H9 (cell line): ENCODE data around the gene CREB3L2. TPM values are rescaled to one million over a fixed set of nuclear protein-coding genes. Genes with fewer than 3 reads are reported as not detected.

Experiments used
- DNase-seq: peaks from one replicate; pipeline ENCODE4 v3.0.0-alpha.2; 2017
- H2AFZ ChIP-seq: one replicate; pipeline ENCODE4 v1.6.1; 2013; ENCODE audit warnings: mild to moderate bottlenecking, low read length, control low read depth, moderate library complexity
- H2AK5ac ChIP-seq: 2 replicates; pipeline ENCODE4 v1.6.1; 2013; ENCODE audit warnings: low read length, control low read depth, mixed read lengths; ENCODE audit not compliant: insufficient read length
- H2BK120ac ChIP-seq: one replicate; pipeline ENCODE4 v1.6.1; 2013; ENCODE audit warnings: low read depth, mild to moderate bottlenecking, low read length, control low read depth, inconsistent platforms; ENCODE audit not compliant: poor library complexity, severe bottlenecking
- H2BK12ac ChIP-seq: 2 replicates; pipeline ENCODE4 v1.6.1; 2013; ENCODE audit warnings: low read length, control low read depth, mixed read lengths, low read depth; ENCODE audit not compliant: insufficient read length
- H2BK15ac ChIP-seq: 2 replicates; pipeline ENCODE4 v1.6.1; 2013; ENCODE audit warnings: low read depth, low read length, control low read depth
- H2BK20ac ChIP-seq: one replicate; pipeline ENCODE4 v1.6.1; 2013; ENCODE audit warnings: low read depth, mild to moderate bottlenecking, low read length, control low read depth, inconsistent platforms; ENCODE audit not compliant: poor library complexity, severe bottlenecking
- H2BK5ac ChIP-seq: 2 replicates; pipeline ENCODE4 v1.6.1; 2013; ENCODE audit warnings: low read length, control low read depth, mixed read lengths; ENCODE audit not compliant: insufficient read length
- H3K14ac ChIP-seq: 2 replicates; pipeline ENCODE4 v1.6.1; 2013; ENCODE audit warnings: low read length, control low read depth; ENCODE audit not compliant: insufficient read depth
- H3K18ac ChIP-seq: 2 replicates; pipeline ENCODE4 v1.6.1; 2013; ENCODE audit warnings: low read depth, mild to moderate bottlenecking, mixed read lengths, low read length, control low read depth; ENCODE audit not compliant: insufficient read length
- H3K23ac ChIP-seq: 2 replicates; pipeline ENCODE4 v1.6.1; 2013; ENCODE audit warnings: low read length, control low read depth, mixed read lengths, low read depth; ENCODE audit not compliant: insufficient read length
- H3K23me2 ChIP-seq: 2 replicates; pipeline ENCODE4 v1.6.1; 2013; ENCODE audit warnings: low read depth, mild to moderate bottlenecking, mixed read lengths, low read length, control low read depth; ENCODE audit not compliant: insufficient read length, poor library complexity, severe bottlenecking
- H3K27ac ChIP-seq: 2 replicates; pipeline ENCODE4 v1.5.1; 2013; ENCODE audit warnings: low read length, control low read depth, mixed read lengths, low read depth; ENCODE audit not compliant: insufficient read length
- H3K27me3 ChIP-seq: 2 replicates; pipeline ENCODE4 v1.6.1; 2013; ENCODE audit warnings: low read length, control low read depth, inconsistent platforms; ENCODE audit not compliant: insufficient read depth
- H3K4ac ChIP-seq: 2 replicates; pipeline ENCODE4 v1.6.1; 2013; ENCODE audit warnings: low read depth, mild to moderate bottlenecking, control low read depth, inconsistent platforms, low read length, moderate library complexity
- H3K4me1 ChIP-seq: 2 replicates; pipeline ENCODE4 v1.6.1; 2013; ENCODE audit warnings: low read length, control low read depth, inconsistent platforms; ENCODE audit not compliant: insufficient read depth
- H3K4me2 ChIP-seq: 2 replicates; pipeline ENCODE4 v1.6.1; 2013; ENCODE audit warnings: low read length, control low read depth, mixed read lengths; ENCODE audit not compliant: insufficient read length, insufficient read depth
- H3K56ac ChIP-seq: 2 replicates; pipeline ENCODE4 v1.6.1; 2013; ENCODE audit warnings: low read depth, mild to moderate bottlenecking, mixed read lengths, low read length, control low read depth; ENCODE audit not compliant: insufficient read length
- H3K79me1 ChIP-seq: 2 replicates; pipeline ENCODE4 v1.6.1; 2013; ENCODE audit warnings: low read depth, mild to moderate bottlenecking, moderate library complexity, low read length, control low read depth, inconsistent platforms; ENCODE audit not compliant: insufficient read depth, poor library complexity, severe bottlenecking
- H3K79me2 ChIP-seq: 2 replicates; pipeline ENCODE4 v1.6.1; 2013; ENCODE audit warnings: low read length, control low read depth, inconsistent platforms; ENCODE audit not compliant: insufficient read depth
- H3K9ac ChIP-seq: 2 replicates; pipeline ENCODE4 v1.6.1; 2013; ENCODE audit warnings: low read length, control low read depth, mixed read lengths; ENCODE audit not compliant: insufficient read length; ENCODE audit errors: extremely low read depth
- H3K9me3 ChIP-seq: one replicate; pipeline ENCODE4 v1.6.1; 2013; ENCODE audit warnings: low read depth, low read length, inconsistent platforms; ENCODE audit not compliant: control insufficient read depth
- H3T11ph ChIP-seq: one replicate; pipeline ENCODE4 v1.6.1; 2013; ENCODE audit warnings: mild to moderate bottlenecking, low read length, control low read depth, inconsistent platforms
- H4K20me1 ChIP-seq: one replicate; pipeline ENCODE4 v1.6.1; 2013; ENCODE audit not compliant: control insufficient read depth, insufficient read length, insufficient read depth
- H4K5ac ChIP-seq: 2 replicates; pipeline ENCODE4 v1.6.1; 2013; ENCODE audit warnings: low read depth, mild to moderate bottlenecking, mixed read lengths, low read length, control low read depth; ENCODE audit not compliant: insufficient read length
- H4K8ac ChIP-seq: replicated peaks from 2 replicates; pipeline ENCODE4 v1.6.1; 2013; ENCODE audit warnings: low read length, control low read depth, mixed read lengths, low read depth; ENCODE audit not compliant: insufficient read length
- H4K91ac ChIP-seq: 2 replicates; pipeline ENCODE4 v1.6.1; 2013; ENCODE audit warnings: low read depth, mild to moderate bottlenecking, moderate library complexity, mixed read lengths, low read length, control low read depth; ENCODE audit not compliant: insufficient read length
- H3K27ac Mint-ChIP-seq, 3 experiments: 2 replicates in 2 of 3; 3 replicates in 1 of 3; pipeline ENCODE4 v1.8.0; 2020 to 2021; ENCODE audit warnings: mixed read lengths in 3 of 3, mild to moderate bottlenecking in 1 of 3, moderate library complexity in 1 of 3
- H3K27me3 Mint-ChIP-seq: 2 replicates; pipeline ENCODE4 v1.8.0; 2021; ENCODE audit warnings: low read depth, mild to moderate bottlenecking, moderate library complexity, mixed read lengths
- H3K36me3 Mint-ChIP-seq, 3 experiments: 2 replicates in 2 of 3; 3 replicates in 1 of 3; pipeline ENCODE4 v1.8.0; 2020 to 2021; ENCODE audit warnings: low read depth in 3 of 3, mixed read lengths in 3 of 3; ENCODE audit not compliant: insufficient read depth in 1 of 3
- H3K4me1 Mint-ChIP-seq, 2 experiments: 2 replicates each; pipeline ENCODE4 v1.8.0; 2020; ENCODE audit warnings: mixed read lengths in 2 of 2
- H3K4me3 Mint-ChIP-seq, 2 experiments: 2 replicates in 1 of 2; 3 replicates in 1 of 2; pipeline ENCODE4 v1.8.0; 2020 to 2021; ENCODE audit warnings: mild to moderate bottlenecking in 2 of 2, mixed read lengths in 2 of 2, moderate library complexity in 1 of 2
- H3K9me3 Mint-ChIP-seq, 2 experiments: 2 replicates in 1 of 2; 3 replicates in 1 of 2; pipeline ENCODE4 v1.8.0; 2020; ENCODE audit warnings: mild to moderate bottlenecking in 2 of 2, mixed read lengths in 2 of 2, moderate library complexity in 1 of 2
- CTCF ChIP-seq: fragments of 200-600 bp; sonication (generic); conservative IDR thresholded peaks from 3 replicates; pipeline ENCODE4 v1.8.0; 2021; ENCODE audit warnings: antibody characterized with exemption, mild to moderate bottlenecking
- WGBS: extraction: QIAGEN DNeasy Blood & Tissue Kit; methylation state at CpG from one replicate; pipeline ENCODE4 v1.1.7; 2013; ENCODE audit warnings: missing lambda C conversion rate, low lambda C conversion rate, mixed read lengths; ENCODE audit not compliant: insufficient read length; ENCODE audit errors: extremely low coverage; 5-methylcytosine and 5-hydroxymethylcytosine counted together
- total RNA-seq: library from RNA; stranded (reverse); gene quantifications from 2 replicates; pipeline ENCODE4 v1.2.1, GENCODE V29; 2021

CREB3L2 gene
- total RNA-seq, 1 experiment from 2014 or later = 60.7 TPM

DNA sequence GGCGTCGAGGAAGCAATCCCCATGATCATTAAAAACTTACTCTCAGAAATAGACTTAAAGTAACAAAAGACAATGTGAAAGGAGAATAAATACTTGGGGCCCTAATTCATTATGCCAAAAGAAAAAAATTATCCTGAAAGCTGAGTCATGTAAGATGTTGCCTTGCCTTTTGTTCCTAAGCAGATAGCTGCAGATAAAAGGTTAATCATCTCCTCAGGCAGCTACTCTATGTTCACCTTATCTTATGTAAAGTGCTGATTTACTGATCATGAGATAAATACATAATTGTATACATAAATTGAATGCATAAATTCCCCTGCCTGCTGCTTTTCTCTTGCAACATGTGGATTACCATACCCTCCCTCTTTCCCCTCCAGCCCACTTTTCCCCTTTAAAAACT, 28.1 kb upstream of the CREB3L2 start:
- H3K9me3 ChIP-seq = peaks cover 4% of the 10 kb centered on the region
- H3K4me3 Mint-ChIP-seq = no peak overlapping the region
- H2BK120ac ChIP-seq = no peak overlapping the region

More for the DNA sequence above, 28.1 kb upstream of the CREB3L2 start:
- H3K9me3 Mint-ChIP-seq = peaks cover 17 to 40% of the 10 kb centered on the region in 2 experiments
- WGBS = no CpG with 5 or more reads among the region's 2 CpGs
- Histone ChIP-seq H3K23me2 (no peaks in the 10 kb centered on the region), H3K27ac (no peak overlapping the region), H2BK20ac (no peak overlapping the region), H3K18ac (no peak overlapping the region), H3K27me3 (no peaks in the 10 kb centered on the region), H3K4me1 (peaks cover 2% of the 10 kb centered on the region; the same call in 1 of the 2 replicates), H2AK5ac (no peak overlapping the region), H2BK12ac (no peak overlapping the region), H3K56ac (no peak overlapping the region), H2BK15ac (no peak overlapping the region), H3K4me2 (no peak overlapping the region), H4K8ac (no peak overlapping the region), H3K9ac (no peak overlapping the region), H3T11ph (no peak overlapping the region), H3K79me1 (no peaks in the 10 kb centered on the region), H4K20me1 (no peaks in the 10 kb centered on the region), H3K14ac (no peak overlapping the region), H4K91ac (no peak overlapping the region), H4K5ac (no peak overlapping the region), H3K23ac (no peak overlapping the region), H3K79me2 (no peaks in the 10 kb centered on the region), H2AFZ (no peak overlapping the region), H2BK5ac (no peak overlapping the region), H3K4ac (no peak overlapping the region)
- peaks cover 21 to 32% (median 25%) of the 10 kb centered on the region in 3 experiments for H3K36me3 Mint-ChIP-seq
- H3K4me1 Mint-ChIP-seq = peaks cover 50 to 52% of the 10 kb centered on the region in 2 experiments
- no peak for TF ChIP-seq CTCF
- H3K27ac Mint-ChIP-seq = peak overlapping the region in 1 of 3 experiments; percentile 81; a peak in 1 of 7 replicates
- no peaks in the 10 kb centered on the region for H3K27me3 Mint-ChIP-seq
- no peak for DNase-seq
